ENCODE measurements around the gene KIAA1958. TPM values are rescaled to one million over a fixed set of nuclear protein-coding genes. Genes with fewer than 3 reads are reported as not detected.
"Not testable (repeated sequence)": the region's sequence is repeated elsewhere in the genome, so short reads cannot be mapped to it uniquely, and the experiment has no call there.

KIAA1958 gene
- total RNA-seq, 1 donor from 2014 or later, result 12.0 TPM

DNA sequence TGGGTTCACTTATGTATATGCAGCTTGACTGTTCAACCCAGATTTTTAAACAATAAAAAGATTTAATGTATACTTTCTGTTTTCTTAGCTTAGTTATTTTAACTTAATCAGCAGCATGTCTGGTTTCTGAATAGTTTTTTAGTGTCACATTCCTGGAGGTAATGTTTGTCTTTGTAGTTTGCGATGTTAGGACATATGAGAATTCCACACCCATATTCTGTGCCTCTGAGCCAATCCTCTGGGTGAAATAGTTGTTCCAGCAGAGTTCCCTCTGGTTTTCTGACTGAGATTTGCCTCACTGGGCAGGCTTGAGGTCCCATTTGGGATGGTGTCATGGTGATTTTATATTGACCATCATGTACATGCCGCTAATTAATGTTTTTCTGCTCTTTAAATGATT lies 182.7 kb downstream of the KIAA1958 start:
- H3K27ac ChIP-seq, result no peak overlapping the region
- H3K36me3 ChIP-seq, result no peaks in the 10 kb centered on the region
- H3K4me1 ChIP-seq, result peaks cover 4% of the 10 kb centered on the region
- intact Hi-C loops (cut with DNase I), result loop anchor here (5.0 kb wide), 1 partner anchor 628 kb away; no protein-coding TSS in a partner anchor
- H3K27me3 ChIP-seq, result no peaks in the 10 kb centered on the region
- H3K4me3 ChIP-seq, result no peak overlapping the region
- TF ChIP-seq POLR2A (IDR thresholded peaks at IDR 0.05) (no peak), POLR2AphosphoS5 (IDR thresholded peaks at IDR 0.05; ENCODE audit: insufficient read depth in 1 of 2, low read depth in 1 of 2) (no peak), CTCF (IDR thresholded peaks at IDR 0.05) (no peak)
- H3K9me3 ChIP-seq, result no peaks in the 10 kb centered on the region
- DNase-seq (ENCODE audit: extremely low spot score in 2 of 2), result no peak

DNA sequence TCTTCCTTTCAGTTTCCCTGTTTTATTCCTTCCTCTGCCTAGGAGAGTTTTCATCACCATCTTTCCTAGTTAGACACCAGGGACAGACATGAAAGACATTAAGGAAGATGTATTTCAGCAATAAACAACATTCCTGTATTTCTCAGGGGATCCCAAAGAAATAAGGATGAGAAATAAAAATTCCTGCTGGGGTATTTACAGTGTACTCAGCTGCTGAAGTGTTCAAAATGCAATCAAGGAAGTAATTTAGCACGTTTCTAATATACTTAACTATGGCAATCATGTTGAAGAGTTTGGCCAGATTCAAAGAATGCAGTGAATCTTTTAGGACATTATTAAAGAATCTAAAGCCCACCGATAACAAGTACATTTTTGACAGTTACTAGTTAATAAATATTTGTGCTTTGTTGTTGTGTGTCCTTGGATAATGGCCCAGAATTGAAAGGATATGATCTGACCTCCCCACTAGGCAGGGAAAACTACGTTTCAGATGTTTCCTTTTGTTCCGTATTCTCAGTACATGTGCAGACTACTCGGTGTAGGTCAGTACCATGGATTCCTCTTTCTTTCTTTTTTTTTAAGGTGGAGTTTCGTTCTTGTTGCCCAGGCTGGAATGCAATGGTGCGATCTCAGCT lies 184.5 kb downstream of the KIAA1958 start:
- intact Hi-C loops (cut with DNase I), result no loop called here
- TF ChIP-seq CTCF (IDR thresholded peaks at IDR 0.05), result no peak
- TF ChIP-seq POLR2A (IDR thresholded peaks at IDR 0.05), result no peak
- TF ChIP-seq POLR2AphosphoS5 (IDR thresholded peaks at IDR 0.05; ENCODE audit: insufficient read depth in 1 of 2, low read depth in 1 of 2), result no peak
- peaks cover 4% of the 10 kb centered on the region for H3K4me1 ChIP-seq
- H3K27ac ChIP-seq, result no peak overlapping the region
- H3K9me3 ChIP-seq, result no peaks in the 10 kb centered on the region
- H3K27me3 ChIP-seq, result no peaks in the 10 kb centered on the region
- no peaks in the 10 kb centered on the region for H3K36me3 ChIP-seq
- no peak overlapping the region for H3K4me3 ChIP-seq
- no peak for DNase-seq (ENCODE audit: extremely low spot score in 2 of 2)

- intact Hi-C loops (cut with DNase I); H3K27me3 ChIP-seq; H3K4me3 ChIP-seq; DNase-seq (ENCODE audit: extremely low spot score in 2 of 2); H3K36me3 ChIP-seq; H3K4me1 ChIP-seq; H3K9me3 ChIP-seq; H3K27ac ChIP-seq: not testable (repeated sequence)
Measured at GRCh38 chr9:112673221-112673620, 186.6 kb downstream of the KIAA1958 start.

GRCh38 chr9:112677040-112677439 lies 190.4 kb downstream of the KIAA1958 start:
- no peaks in the 10 kb centered on the region for H3K36me3 ChIP-seq
- H3K4me1 ChIP-seq, result no peaks in the 10 kb centered on the region
- no peak for TF ChIP-seq POLR2A (IDR thresholded peaks at IDR 0.05)
- TF ChIP-seq POLR2AphosphoS5 (IDR thresholded peaks at IDR 0.05; ENCODE audit: insufficient read depth in 1 of 2, low read depth in 1 of 2), result no peak
- no peak for TF ChIP-seq CTCF (IDR thresholded peaks at IDR 0.05)
- H3K4me3 ChIP-seq, result no peak overlapping the region
- no peak overlapping the region for H3K27ac ChIP-seq
- H3K9me3 ChIP-seq, result peaks cover 6% of the 10 kb centered on the region
- no peaks in the 10 kb centered on the region for H3K27me3 ChIP-seq
- no peak for DNase-seq (ENCODE audit: extremely low spot score in 2 of 2)
- intact Hi-C loops (cut with DNase I), result no loop called here

- Histone ChIP-seq H3K36me3 (no peaks in the 10 kb centered on the region), H3K9me3 (peaks cover 6% of the 10 kb centered on the region), H3K27ac (no peak overlapping the region), H3K27me3 (no peaks in the 10 kb centered on the region), H3K4me3 (no peak overlapping the region), H3K4me1 (no peaks in the 10 kb centered on the region)
- no peak for TF ChIP-seq POLR2A (IDR thresholded peaks at IDR 0.05)
- no peak for TF ChIP-seq CTCF (IDR thresholded peaks at IDR 0.05)
- TF ChIP-seq POLR2AphosphoS5 (IDR thresholded peaks at IDR 0.05; ENCODE audit: insufficient read depth in 1 of 2, low read depth in 1 of 2), result no peak
- intact Hi-C loops (cut with DNase I), result no loop called here
- DNase-seq (ENCODE audit: extremely low spot score in 2 of 2), result no peak
Measured at GRCh38 chr9:112680731-112681402, 194.2 kb downstream of the KIAA1958 start.
